AML-193 (cell line): ENCODE data around the gene CD80.
"Not testable (repeated sequence)": the region's sequence is repeated elsewhere in the genome, so short reads cannot be mapped to it uniquely, and the experiment has no call there.

Experiments
- DNase-seq, 2 experiments: peaks; one replicate each; lab custom pipeline; 2025; lab: John Stamatoyannopoulos, UW

The CD80 gene

DNA sequence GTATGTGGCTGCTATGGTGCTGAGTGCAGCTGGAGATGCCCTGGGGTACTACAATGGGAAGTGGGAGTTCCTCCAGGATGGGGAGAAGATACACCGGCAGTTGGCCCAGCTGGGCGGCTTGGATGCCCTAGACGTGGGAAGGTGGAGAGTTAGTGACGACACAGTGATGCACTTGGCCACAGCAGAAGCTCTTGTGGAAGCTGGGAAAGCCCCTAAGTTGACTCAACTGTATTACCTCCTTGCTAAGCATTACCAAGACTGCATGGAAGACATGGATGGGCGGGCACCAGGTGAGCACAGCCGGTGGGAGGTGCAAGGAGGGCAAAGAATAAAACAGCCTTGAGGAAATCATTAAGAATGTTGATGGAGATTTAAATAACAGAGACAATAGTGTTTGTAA, 22.8 kb upstream of the CD80 start:
- no peak for DNase-seq

DNA sequence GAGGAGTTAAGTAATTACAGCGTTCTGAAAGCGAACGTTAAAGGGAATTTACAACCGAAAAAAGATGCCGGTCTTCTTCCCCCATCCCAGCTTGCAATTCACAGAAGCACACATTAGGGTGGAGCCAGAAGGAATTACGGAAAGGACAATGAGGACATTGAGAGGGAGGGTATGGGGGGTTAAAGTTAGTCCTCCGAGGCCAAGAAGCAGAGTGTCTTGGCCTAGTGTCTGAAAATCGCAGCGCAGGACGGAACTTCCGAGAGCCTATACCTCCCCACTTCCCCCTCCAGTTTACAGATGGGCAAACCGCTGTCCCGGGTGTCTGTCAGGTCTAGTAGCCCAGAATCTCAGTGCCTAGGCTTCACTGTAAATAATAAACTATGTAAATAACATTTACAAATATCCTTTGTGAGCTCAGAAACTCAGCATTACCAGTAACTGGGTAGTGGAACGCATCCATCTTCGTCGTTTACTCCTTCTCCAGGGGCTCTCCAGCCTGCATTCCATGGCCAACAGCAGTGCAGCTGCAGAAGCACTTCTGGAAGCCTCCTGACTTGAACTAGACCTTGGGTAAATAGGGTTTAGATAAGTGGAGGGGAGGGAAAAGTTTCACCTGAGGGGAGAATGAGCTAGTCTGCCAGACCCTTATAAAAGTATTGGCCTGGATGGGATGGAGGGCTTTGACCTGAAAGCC, 20.8 kb upstream of the CD80 start:
- DNase-seq: peak; percentile 37 to 56

DNA sequence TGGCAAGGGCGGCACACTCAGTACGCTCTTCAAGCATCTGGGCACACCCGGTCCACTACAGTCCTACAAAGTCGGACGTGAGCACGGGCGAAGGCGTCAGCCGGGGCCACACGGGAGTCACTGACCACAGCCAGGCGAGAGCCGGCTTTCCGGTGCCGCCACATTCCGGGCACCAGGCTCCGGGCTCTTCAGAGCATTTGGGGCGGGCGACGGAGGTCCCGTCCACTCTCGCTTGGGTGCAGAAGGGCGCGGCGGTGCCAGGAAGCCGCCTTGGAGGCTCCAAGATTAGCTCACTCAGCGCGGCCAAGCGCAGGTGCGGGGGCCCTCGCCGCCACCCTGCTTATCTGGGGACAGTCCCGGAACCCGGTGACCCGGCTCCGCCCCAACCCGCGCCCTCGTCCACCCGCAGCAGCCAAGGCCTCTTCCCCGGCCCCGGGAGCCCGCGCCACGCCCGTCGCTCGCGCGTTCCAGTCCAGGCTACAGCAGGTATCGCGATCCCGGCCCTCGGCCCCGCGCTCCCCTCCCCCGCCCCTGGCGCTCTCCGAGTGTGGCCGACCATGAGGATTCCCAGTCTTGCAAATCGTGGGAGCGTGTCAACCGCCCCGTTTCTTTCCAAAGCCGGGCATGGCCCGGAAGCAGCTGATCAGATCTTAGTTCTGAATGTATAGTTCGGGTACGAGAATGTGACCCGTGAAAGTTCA, 20.1 kb upstream of the CD80 start, which contains the start of gene ADPRH:
ADPRH (plus strand) TSS at position 127 of the 701 bp plus-strand sequence. CDS start 2,678 bp downstream, outside the sequence.
- peak in 1 of 2 experiments; percentile 55 for DNase-seq

DNA sequence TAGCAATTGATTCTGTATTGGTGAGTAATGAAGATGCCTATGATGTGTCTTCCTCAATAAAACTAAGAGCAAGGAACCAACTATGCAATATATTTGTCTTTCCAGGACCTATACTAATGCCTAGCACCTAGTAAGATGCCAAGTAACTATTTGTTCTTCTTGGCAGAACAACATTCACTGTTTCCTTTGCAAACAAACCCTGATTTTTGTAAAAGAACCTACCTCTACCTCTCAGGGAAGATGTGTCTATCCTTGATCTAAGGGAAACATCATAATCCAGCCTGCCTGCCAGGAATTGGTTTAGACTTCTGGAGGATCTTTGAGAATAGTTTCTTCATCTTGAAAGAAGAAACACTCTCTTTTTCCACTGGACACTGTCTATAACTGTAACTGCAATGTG, 16.1 kb upstream of the CD80 start:
- DNase-seq: no peak

DNA sequence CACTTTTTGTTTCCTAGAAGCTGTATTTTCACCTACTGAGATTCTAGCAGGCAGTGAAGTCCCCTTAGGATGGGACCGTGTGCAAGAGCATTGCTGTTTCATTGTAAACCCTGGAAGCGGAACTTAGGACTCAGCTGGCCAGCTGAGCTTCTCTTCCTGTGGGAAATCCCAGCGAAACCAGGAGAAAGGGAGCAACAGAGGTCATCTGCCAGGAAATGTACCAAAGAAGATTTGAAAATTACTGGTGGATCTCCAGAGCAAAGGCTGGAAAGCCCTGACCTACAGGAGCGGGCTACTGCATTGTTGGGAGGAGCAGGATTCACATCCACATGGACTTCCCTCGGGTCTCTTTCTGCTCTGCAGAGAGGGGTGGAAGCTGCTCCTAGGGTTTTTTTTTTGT, 12.3 kb upstream of the CD80 start:
- DNase-seq: no peak

DNA sequence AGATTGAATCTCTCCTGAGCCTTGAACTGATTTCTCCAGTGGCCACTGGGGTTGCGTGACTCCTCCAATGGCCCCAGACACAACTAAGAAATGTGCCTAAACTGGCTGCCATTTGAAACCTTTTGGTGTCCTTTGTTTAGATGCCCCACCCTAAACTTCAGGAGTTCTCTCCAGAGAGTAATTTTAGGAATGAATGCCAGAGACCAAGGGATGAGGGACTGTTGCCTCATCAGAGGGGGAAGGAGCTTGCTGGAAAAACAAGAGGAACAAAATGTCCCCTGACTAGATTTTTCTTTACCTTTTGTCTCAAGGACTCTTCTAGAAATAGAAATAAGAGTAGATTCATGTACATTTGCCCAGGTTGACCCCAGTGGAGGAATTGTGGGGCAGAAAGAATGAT, 11.8 kb upstream of the CD80 start:
- no peak for DNase-seq

DNA sequence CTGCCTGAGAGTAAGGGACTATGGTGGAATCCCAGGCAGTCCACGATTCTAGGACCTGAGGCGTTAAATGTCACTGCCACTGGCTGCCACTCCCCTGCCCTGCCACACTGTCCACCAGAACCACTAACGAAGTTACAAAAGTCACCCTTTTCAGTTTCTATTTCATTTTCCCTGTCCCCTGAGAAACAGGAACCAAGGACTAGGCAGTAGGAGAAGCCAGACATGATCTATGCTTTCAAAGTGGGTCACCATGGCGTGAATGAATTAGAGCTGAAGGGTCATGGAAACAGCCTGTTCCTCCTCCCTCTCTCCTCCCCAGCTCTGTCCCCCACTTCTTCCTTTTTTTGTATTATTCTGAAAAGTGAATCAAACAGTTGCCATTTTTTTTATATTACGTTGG, 10.8 kb upstream of the CD80 start:
- no peak for DNase-seq

DNA sequence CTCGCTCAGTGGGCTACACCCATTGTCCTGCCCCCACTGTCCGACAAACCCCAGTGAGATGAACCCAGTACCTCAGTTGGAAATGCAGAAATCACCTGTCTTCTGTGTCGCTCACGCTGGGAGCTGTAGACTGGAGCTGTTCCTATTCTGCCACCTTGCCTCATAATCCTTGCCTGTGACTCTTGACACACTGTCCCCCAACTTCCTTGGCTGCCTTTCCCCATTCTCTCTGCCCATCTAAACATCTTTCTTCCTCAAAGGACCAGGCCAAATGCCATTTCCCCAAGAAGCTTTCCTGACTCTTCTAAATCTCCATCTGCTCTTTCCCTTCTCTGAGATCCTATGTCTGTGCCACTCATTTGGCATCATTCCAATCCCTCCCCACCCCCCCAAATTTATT, 9.7 kb upstream of the CD80 start:
- no peak for DNase-seq

DNA sequence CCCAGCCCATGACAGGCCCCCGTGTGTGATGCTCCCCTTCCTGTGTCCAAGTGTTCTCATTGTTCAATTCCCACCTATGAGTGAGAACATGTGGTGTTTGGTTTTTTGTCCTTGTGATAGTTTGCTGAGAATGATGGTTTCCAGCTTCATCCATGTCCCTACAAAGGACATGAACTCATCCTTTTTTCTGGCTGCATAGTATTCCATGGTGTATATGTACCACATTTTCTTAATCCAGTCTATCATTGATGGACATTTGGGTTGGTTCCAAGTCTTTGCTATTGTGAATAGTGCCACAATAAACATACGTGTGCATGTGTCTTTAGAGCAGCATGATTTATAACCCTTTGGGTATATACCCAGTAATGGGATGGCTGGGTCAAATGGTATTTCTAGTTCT, 3.9 kb upstream of the CD80 start:
- DNase-seq: not testable (repeated sequence)

DNA sequence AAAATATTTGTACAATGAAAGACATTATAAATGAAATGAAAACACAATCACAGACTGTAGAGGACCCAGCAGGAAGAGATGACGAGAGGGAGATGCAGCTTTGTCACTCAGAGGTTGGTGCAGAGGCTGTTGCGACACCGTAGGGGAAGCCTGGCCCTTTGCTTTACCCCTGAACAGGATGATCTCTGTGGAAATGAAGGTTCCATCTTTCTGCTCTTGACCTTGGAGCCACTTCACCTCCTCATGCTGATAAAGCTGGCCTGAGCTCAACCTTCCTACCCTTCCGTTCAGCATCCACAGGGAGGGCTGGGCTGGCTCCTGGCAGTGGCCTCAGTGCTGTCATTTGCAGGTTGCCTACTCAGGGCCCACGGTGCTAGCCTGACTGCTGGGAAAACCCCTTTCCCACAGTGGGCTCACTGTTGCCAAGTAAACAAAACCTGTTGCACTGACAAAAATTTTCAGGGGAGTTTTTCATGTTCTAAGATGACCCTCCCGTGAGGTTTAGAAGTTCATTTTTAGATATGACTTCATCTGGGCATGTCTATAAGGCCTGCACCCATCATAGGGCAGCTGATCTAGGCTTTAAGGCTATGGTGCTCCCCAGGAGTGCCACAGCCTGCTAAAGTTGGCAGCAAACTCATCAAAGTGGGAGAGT, 3.0 kb upstream of the CD80 start:
- peak; percentile 80 to 87 for DNase-seq

DNA sequence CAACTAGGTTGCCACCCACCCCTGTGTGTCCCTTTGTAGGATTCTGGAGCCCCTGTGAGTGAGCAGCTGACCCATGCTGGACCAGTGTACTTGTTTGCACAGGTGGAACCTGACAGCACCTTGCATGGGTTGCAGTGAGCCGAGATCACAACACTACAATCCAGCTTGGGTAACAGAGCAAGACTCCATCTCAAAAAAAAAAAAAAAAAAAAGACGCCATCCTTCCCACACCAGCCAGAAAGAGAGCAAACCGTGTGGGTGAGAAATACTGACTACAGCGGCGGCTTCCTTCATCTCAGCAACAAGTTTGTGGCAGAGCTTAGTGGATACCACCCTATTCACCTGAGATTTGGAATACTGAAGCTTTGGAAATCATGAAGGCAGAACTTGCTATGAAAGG, 746 bp upstream of the CD80 start:
- no peak for DNase-seq

DNA sequence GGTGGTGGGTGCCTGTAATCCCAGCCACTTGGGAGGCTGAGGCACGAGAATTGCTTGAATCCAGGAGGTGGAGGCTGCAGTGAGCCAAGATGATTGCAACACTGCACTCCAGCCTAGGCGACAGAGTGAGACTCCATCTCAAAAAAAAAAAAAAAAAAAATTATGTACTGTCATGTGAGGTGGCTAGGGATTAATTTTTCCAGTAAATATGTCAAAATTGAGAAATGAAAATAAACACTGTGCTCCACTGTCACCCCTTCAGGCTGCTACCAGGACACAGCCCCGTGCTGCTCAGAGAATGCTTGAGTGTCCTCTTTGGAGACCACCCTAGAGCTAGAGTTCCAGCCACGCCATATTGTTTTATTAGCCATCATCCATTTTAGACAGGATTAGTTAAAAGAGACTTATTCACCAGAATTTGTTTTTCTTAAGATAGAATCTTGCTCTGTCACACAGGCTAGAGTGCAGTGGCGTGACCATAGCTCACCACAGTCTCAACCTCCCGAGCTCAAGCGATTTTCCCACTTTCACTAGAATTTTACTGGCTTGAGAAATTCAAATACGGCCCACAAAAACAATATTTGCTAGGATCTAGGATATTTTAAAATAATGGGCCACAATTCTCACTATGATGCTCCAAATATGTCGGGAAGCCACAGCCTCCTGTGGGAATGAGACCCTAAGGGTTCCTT, 642 bp downstream of the CD80 start:
- no peak for DNase-seq

DNA sequence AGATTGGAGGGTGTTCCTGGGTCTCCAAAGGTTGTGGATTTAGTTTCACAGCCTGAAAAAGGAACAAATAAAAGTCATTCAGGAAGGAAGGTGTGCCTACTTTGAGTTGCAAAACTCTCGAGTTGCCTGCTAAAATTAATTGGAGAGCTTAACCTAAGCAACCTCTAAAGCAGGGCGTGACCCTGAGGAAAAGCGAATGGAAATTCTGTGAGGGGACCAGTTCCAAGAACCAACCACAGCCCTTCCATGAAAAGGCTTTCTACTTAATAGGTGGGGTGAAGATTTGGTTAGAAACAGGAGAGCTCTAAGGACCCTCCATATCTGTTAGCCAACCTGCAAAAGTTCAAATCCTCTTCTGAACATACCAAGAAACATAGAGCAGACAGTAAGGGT, 1.5 kb downstream of the CD80 start:
- DNase-seq: no peak

DNA sequence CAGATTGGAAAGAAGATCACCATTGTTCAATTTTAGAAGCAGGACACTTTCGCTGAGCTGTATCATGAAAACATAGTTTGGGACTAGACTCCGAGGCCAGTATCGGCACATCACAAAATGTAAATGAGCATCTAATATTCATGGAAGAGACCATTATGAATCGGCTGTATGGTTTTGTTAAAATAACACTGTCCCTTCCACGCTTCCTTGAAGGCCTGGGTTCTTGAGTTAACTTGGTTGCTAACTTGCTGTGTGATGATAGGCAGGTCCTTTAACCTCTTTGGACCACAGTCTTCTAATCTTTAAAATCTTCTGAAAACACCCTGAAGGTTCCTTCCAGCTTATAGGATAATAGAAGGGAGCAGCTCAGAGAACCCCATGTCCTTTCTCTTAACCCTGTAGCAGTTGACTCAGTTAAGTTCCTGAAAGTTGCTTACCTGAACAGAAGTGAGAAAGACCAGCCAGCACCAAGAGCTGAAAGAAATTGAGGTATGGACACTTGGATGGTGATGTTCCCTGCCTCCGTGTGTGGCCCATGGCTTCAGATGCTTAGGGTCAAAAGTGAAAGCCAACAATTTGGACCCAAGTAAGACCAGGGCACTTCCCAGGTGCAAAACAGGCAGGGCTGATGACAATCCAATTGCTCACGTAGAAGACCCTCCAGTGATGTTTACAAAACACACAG, 2.1 kb downstream of the CD80 start:
- no peak for DNase-seq

DNA sequence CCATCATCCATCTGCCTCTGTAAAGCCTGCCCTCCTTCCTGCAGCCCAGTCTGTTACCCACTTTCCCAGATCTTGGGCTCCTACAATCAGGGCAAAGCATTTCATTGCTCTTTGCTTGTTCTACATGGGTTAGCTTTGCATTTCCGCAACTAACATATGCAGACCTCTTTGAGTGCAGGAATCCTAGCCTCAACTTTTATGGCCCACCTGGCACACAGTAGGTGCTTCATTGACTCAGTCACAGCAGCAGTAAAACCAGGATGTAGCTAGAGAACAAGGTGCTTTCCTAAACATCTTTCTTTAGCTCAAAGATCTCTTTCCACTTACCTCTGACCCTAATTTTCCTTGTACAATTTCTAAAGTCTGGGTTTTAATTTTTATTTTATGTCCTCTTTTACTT, 3.5 kb downstream of the CD80 start:
- no peak for DNase-seq

DNA sequence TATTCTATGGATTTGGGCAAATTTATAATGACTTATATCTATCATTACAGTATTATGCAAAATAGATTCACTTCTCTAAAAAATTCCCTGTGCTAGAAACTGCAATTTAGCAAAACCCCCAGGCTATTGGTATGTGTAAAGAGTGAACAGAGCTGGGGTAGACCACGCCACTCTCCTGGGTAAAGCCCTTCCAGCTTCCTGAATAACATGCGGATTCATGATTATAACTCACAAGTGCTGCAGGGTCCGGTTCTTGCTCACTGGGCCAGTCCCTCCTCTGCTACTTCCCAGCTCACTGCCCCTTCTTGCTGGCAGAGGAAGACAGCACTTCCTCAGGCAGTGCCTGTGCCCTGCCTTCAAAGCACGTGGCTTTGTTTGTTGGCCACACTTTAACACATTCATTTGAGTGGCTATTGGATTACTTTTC, 4.1 kb downstream of the CD80 start:
- DNase-seq: no peak

DNA sequence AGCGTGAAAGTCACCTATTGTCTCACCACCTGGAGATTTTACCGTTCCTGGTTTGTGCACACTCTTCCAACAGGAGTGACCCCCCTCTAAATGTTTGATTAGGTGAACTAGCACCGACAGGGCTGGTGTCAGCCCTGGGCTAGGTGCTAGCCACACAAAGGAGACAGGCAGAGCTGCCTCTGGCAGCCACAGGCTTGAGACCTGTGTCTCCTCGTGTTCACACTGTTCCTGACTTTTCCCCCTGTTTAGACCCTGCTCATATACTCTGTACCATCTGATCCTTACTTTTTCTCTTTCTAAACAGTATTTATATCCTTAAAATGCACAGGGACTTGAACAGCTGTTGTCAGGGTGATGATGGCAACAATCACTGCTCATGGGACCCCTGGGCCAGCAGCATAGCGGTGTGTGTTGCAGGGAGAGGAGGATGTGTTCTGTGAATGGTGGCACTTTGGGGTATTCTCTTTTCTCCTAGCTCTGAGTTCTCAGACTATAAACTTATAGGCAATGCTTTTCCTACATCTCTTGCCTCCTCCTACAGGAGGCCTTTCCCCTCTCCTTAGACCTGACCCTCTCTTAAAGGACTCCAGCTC, 5.5 kb downstream of the CD80 start:
- DNase-seq: no peak

DNA sequence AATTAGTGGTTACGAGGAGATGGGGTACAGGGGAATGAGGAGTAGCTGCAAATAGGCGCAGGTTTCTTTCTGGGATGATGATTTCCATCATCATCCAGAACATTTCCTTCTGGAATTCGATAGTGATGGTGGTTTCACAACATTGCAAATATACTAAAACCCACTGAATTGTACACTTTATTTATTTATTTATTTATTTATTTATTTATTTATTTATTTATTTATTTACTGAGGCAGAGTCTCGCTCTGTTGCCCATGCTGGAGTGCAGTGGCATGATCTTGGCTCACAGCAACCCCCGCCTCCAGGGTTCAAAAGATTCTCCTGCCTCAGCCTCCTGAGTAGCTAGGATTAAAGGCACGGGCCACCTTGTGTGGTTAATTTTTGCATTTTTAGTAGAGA, 6.5 kb downstream of the CD80 start:
- DNase-seq: not testable (repeated sequence)

DNA sequence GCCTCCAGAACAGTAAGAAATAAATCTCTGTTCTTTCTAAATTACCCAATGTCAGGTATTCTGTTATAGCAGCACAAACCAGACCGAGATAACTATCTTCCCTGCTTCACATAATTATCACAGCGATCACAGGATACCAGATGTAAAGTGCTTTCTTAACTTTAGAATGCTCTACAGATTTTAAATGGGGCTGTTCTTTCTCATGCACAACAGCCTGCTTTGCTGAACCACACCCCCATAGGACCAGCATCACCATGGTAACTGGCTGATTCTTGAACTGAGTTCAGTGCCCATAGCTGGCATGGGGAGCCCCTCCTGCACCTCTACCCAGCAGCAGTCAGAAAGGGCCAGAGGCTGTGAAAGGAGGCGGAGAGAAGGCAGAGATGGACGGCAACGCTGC, 7.8 kb downstream of the CD80 start:
- DNase-seq: no peak

DNA sequence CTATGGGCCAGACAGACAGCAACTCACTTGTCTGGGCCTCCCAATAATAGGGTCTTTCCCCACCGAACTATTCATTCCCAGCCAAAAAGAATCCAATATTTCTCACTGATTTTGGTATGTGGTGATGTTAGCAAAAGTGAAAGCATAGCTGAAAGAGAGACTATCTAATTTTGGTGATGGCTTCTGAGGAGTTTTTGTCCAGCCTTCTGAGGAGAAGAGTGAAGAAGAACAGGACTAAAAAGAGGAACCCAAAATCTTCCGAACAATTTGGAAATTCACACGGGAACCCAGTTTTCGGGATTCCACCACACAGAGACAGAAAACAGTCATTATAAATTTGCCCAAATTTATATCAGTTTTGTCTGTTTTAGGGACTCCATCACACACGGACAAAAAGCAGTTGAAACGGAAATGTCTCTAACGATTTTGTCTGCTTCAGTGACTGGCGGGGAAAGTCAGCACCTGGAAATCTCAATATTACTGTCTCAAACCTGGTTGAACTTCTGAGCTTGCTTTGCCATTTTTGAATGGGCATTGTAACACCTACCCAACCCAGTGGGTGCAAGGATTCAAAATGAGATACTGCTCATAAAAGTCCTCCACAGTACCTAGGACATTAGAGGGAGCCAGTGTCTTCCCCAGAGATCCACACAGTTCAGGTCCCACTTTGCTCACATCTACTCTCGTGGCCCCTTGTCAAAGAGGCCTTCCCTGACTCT, 9.1 kb downstream of the CD80 start:
- DNase-seq: no peak

DNA sequence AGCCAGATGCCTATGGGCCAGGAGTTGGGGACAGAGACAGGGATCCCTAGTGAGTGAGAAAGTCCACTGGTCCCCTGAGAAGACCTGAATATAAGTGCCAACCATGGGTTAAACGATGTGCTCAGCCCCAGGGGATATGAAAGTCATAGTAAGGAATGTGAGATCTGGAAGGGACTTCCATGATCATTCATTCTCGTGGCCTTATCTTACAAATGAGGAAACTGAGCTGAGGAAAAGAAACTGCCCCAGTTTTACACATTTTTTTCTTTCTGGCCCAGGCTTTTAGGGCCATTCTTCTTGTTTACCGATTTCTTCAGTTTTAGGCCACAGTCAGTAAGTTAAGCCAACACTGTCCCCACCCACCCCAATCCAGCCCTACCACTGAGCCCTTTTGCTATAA, 11.1 kb downstream of the CD80 start:
- no peak for DNase-seq
